PC-3 (cell line): ENCODE measurements around the gene TMC3. TPM values are rescaled to one million over a fixed set of nuclear protein-coding genes. Genes with fewer than 3 reads are reported as not detected.

Source experiments
- ATAC-seq: fragments of 200-7000 bp; cut with Tn5 transposase; 2 replicates; pipeline ENCODE4 v1.9.1; 2020; ENCODE audit warnings: mild to moderate bottlenecking, moderate library complexity
- BruUV-seq: library from RNA; stranded (reverse); fragments of 400-500 nt; replicated peaks from 2 replicates; lab custom pipeline; 2021; lab: Mats Ljungman, UMichigan
- CTCF ChIA-PET: fragments of 300-600 bp; sonication (Branson Sonifier 250); formaldehyde crosslinking; loops from one replicate; lab custom pipeline; 2022; ENCODE audit warnings: antibody characterized with exemption; lab: Charles Lee
- POLR2A ChIA-PET: fragments of 300-600 bp; sonication (Branson Sonifier 250); formaldehyde crosslinking; loops from one replicate; lab custom pipeline; 2022; ENCODE audit warnings: antibody characterized with exemption; ENCODE audit not compliant: unreplicated experiment; lab: Charles Lee
- DNase-seq: peaks from one replicate; pipeline ENCODE4 v3.0.0-alpha.2; 2015
- H2AFZ ChIP-seq: fragments of 300-600 bp; sonication (generic); 2 replicates; pipeline ENCODE4 v1.6.0; 2016; ENCODE audit warnings: antibody characterized with exemption, low read length
- H3F3A ChIP-seq: fragments of 300-600 bp; sonication (generic); one replicate; pipeline ENCODE4 v1.6.0; 2017; ENCODE audit warnings: antibody characterized with exemption, low read length, control low read depth, mild to moderate bottlenecking; ENCODE audit not compliant: unreplicated experiment
- H3K27ac ChIP-seq: fragments of 300-600 bp; sonication (generic); 2 replicates; pipeline ENCODE4 v1.5.1; 2016; ENCODE audit warnings: mild to moderate bottlenecking, low read length
- H3K27me3 ChIP-seq: fragments of 300-600 bp; sonication (generic); 2 replicates; pipeline ENCODE4 v1.6.1; 2016; ENCODE audit warnings: low read length, mixed read lengths
- H3K36me3 ChIP-seq: fragments of 300-600 bp; sonication (generic); 2 replicates; pipeline ENCODE4 v1.6.1; 2016; ENCODE audit warnings: low read depth, mixed run types, low read length, mixed read lengths
- H3K4me1 ChIP-seq: fragments of 300-600 bp; sonication (generic); 2 replicates; pipeline ENCODE4 v1.5.1; 2016; ENCODE audit warnings: low read length; ENCODE audit not compliant: insufficient read depth
- H3K4me2 ChIP-seq: fragments of 300-600 bp; sonication (generic); 2 replicates; pipeline ENCODE4 v1.6.0; 2016; ENCODE audit warnings: low read length
- H3K4me3 ChIP-seq: fragments of 300-600 bp; sonication (generic); 2 replicates; pipeline ENCODE4 v1.5.1; 2016; ENCODE audit warnings: mild to moderate bottlenecking, low read length, mixed read lengths
- H3K79me2 ChIP-seq: fragments of 300-600 bp; sonication (generic); 2 replicates; pipeline ENCODE4 v1.6.1; 2017; ENCODE audit warnings: low read length, mixed read lengths
- H3K9ac ChIP-seq: fragments of 300-600 bp; sonication (generic); 2 replicates; pipeline ENCODE4 v1.6.0; 2016; ENCODE audit warnings: mild to moderate bottlenecking, low read length
- H3K9me2 ChIP-seq: fragments of 300-600 bp; sonication (generic); replicated peaks from 2 replicates; pipeline ENCODE4 v1.6.1; 2016; ENCODE audit warnings: mixed run types, low read length, mixed read lengths
- H3K9me3 ChIP-seq: fragments of 300-600 bp; sonication (generic); 2 replicates; pipeline ENCODE4 v1.6.1; 2016; ENCODE audit warnings: low read length, mixed read lengths
- H4K20me1 ChIP-seq: fragments of 300-600 bp; sonication (generic); 2 replicates; pipeline ENCODE4 v1.6.1; 2016; ENCODE audit warnings: low read length, mixed read lengths
- EZH2 ChIP-seq: fragments of 300-600 bp; sonication (generic); IDR thresholded peaks from one replicate; pipeline ENCODE4 v1.6.1; 2017; ENCODE audit warnings: antibody characterized with exemption, mild to moderate bottlenecking, low read length; ENCODE audit not compliant: unreplicated experiment
- EZH2phosphoT487 ChIP-seq: fragments of 300-600 bp; sonication (generic); IDR thresholded peaks from 2 replicates; pipeline ENCODE4 v1.6.1; 2018; ENCODE audit warnings: mild to moderate bottlenecking, antibody characterized with exemption, low read length, borderline replicate concordance
- intact Hi-C: fragments of 100-400 bp; cut with micrococcal nuclease; formaldehyde crosslinking; loops from 2 replicates; pipeline ENCODE4 v1.9.0; 2023
- total RNA-seq: library from RNA; depleted of rRNA; stranded (reverse); fragments of >200 nt; gene quantifications from 2 replicates; pipeline ENCODE4 v1.2.3, GENCODE V29; 2014
- TF ChIP-seq, protein P1 (sequence below): fragments of 300-600 bp; sonication (generic); conservative IDR thresholded peaks from 2 replicates; pipeline ENCODE4 v1.5.1; 2017; ENCODE audit warnings: antibody characterized with exemption, low read depth, mild to moderate bottlenecking, low read length

Gene TMC3
- total RNA-seq, 1 experiment from 2014 or later, result not detected

DNA sequence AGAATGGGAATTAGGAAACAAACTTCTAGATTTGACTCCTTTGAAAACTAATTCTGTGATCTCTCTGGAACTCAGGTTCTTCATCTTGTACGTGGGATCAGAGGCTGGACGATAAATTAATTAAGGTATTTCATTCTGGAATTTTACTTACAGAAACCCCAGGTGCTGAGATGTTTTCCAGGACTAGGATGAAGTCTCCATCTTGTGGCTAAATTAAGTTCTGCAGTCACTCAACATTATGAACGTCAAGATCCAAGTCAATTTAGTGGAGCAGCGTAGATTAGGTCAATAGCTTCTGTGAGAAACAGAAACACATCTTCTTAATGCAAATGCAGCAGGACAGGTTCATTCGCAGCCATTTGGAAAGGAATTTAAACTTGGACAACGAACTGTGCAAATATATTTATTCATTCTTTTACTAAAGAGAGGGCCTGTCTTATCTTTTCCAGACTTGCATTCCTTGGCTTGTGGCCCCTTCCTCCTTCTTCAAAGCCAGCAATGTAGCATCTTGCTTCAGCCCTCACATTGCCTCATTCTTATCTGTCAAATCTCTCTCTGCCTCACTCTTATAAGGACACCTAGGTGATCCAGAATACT is 26.7 kb upstream of the TMC3 start:
- no peak for TF ChIP-seq EZH2phosphoT487
- TF ChIP-seq, protein P1, sequence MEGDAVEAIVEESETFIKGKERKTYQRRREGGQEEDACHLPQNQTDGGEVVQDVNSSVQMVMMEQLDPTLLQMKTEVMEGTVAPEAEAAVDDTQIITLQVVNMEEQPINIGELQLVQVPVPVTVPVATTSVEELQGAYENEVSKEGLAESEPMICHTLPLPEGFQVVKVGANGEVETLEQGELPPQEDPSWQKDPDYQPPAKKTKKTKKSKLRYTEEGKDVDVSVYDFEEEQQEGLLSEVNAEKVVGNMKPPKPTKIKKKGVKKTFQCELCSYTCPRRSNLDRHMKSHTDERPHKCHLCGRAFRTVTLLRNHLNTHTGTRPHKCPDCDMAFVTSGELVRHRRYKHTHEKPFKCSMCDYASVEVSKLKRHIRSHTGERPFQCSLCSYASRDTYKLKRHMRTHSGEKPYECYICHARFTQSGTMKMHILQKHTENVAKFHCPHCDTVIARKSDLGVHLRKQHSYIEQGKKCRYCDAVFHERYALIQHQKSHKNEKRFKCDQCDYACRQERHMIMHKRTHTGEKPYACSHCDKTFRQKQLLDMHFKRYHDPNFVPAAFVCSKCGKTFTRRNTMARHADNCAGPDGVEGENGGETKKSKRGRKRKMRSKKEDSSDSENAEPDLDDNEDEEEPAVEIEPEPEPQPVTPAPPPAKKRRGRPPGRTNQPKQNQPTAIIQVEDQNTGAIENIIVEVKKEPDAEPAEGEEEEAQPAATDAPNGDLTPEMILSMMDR, result peak; percentile 85
- no TSS peak for BruUV-seq
- H3K27ac ChIP-seq, result no peak overlapping the region
- no peaks in the 10 kb centered on the region; the same call in 1 of the 2 replicates for H3K36me3 ChIP-seq
- H2AFZ ChIP-seq, result no peak overlapping the region
- ChIA-PET CTCF (no interaction called here), POLR2A (no interaction called here)
- peaks cover 7% of the 10 kb centered on the region; the same call in 1 of the 2 replicates for H3K27me3 ChIP-seq
- H3K4me1 ChIP-seq, result peaks cover 14% of the 10 kb centered on the region
- peak; percentile 73 for DNase-seq
- H3K4me3 ChIP-seq, result no peak overlapping the region
- H3F3A ChIP-seq, result no peaks in the 10 kb centered on the region
- H3K9me3 ChIP-seq, result no peaks in the 10 kb centered on the region
- H4K20me1 ChIP-seq, result no peaks in the 10 kb centered on the region
- ATAC-seq, result peak; percentile 49
- no peaks in the 10 kb centered on the region for H3K9me2 ChIP-seq
- H3K9ac ChIP-seq, result no peak overlapping the region
- H3K4me2 ChIP-seq, result no peak overlapping the region
- no peaks in the 10 kb centered on the region for H3K79me2 ChIP-seq
- intact Hi-C loops, result loop anchor here (1.0 to 2.0 kb wide), 2 partner anchors 62 to 125 kb away; no protein-coding TSS in a partner anchor

DNA sequence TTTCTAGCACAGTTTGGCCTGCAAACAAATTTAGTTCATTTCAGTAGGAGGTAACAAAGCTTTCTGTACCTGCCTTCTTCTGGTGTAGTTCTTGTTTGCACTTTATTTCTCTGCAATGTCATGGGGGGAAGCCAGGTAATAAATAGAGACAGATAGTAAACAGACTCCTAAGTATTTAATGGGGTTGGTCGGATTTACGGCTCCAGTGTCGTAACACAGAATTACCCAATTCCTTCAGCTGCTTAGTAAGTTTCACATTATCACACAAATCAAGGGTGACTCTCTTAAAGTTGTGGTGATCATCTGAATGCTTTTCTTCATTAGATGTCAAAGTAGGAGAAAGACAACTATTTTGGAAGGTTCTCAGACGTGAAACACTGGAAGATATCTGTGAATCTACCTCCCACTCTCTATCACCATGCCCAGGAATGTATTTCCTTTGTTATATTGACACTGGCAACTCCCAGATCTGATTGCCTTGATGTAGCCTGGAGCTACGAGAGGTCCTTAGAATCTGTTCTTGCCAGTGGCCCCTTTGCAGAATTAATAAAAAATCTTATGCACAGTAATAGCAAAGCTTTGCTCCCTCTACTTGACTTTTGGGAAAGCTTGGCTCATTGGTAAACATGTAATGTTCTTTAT is 25.0 kb upstream of the TMC3 start:
- ChIA-PET CTCF (no interaction called here), POLR2A (no interaction called here)
- no peaks in the 10 kb centered on the region for H3K9me3 ChIP-seq
- no peaks in the 10 kb centered on the region for H3K9me2 ChIP-seq
- H3K27me3 ChIP-seq, result no peaks in the 10 kb centered on the region
- BruUV-seq, result no TSS peak
- H3K79me2 ChIP-seq, result no peaks in the 10 kb centered on the region
- H3K36me3 ChIP-seq, result no peaks in the 10 kb centered on the region; the same call in 1 of the 2 replicates
- H3F3A ChIP-seq, result no peaks in the 10 kb centered on the region
- intact Hi-C loops, result no loop called here
- peaks cover 14% of the 10 kb centered on the region for H3K4me1 ChIP-seq
- no peak overlapping the region for H3K27ac ChIP-seq
- peak overlapping the region; percentile 51 for H3K4me2 ChIP-seq
- ATAC-seq (no peak), DNase-seq (peak; percentile 38)
- H3K9ac ChIP-seq, result no peak overlapping the region
- TF ChIP-seq, protein P1, result no peak
- no peak for TF ChIP-seq EZH2
- no peak for TF ChIP-seq EZH2phosphoT487
- H4K20me1 ChIP-seq, result no peaks in the 10 kb centered on the region
- H2AFZ ChIP-seq, result peak overlapping the region; percentile 46; the same call in 1 of the 2 replicates
- no peak overlapping the region for H3K4me3 ChIP-seq

DNA sequence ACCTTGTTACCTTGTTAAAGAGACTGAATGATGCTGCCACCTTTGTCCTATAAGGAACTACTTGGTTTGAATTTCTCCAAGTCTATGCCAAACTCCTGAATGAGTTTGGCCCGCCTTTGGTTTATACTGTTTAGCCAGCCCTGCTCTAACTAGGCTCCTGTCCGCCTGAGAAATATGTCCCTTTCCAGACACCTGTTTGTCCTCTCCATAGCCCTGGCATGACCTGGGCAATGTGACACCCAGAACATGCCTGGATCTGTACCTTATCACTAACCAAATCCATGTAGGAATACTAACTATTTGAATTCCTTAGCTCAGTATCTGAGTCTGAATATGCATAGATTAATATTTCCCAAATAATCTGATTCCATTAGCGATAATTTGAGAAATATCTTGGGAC is 24.4 kb upstream of the TMC3 start:
- no peak overlapping the region for H2AFZ ChIP-seq
- ChIA-PET POLR2A (no interaction called here), CTCF (no interaction called here)
- H3K27me3 ChIP-seq, result no peaks in the 10 kb centered on the region
- TF ChIP-seq EZH2phosphoT487 (no peak), EZH2 (no peak)
- TF ChIP-seq, protein P1, result no peak
- H3K4me1 ChIP-seq, result peaks cover 14% of the 10 kb centered on the region
- ATAC-seq (no peak), DNase-seq (no peak)
- H3K36me3 ChIP-seq, result no peaks in the 10 kb centered on the region; the same call in 1 of the 2 replicates
- H3K4me3 ChIP-seq, result no peak overlapping the region
- no peak overlapping the region for H3K9ac ChIP-seq
- intact Hi-C loops, result no loop called here
- no peaks in the 10 kb centered on the region for H3K9me2 ChIP-seq
- H3F3A ChIP-seq, result no peaks in the 10 kb centered on the region
- H3K9me3 ChIP-seq, result no peaks in the 10 kb centered on the region
- no peaks in the 10 kb centered on the region for H3K79me2 ChIP-seq
- H3K4me2 ChIP-seq, result peak overlapping the region; percentile 51; the same call in 1 of the 2 replicates
- BruUV-seq, result no TSS peak
- H4K20me1 ChIP-seq, result no peaks in the 10 kb centered on the region
- H3K27ac ChIP-seq, result no peak overlapping the region
